HUES64 (cell line): ENCODE results near the gene PLA2R1.

Experiments
- H3K27ac ChIP-seq: 2 replicates; pipeline ENCODE4 v1.7.0; 2013; ENCODE audit warnings: low read depth, low read length, inconsistent platforms
- H3K27me3 ChIP-seq: 2 replicates; pipeline ENCODE4 v1.6.1; 2013; ENCODE audit warnings: mild to moderate bottlenecking, low read length; ENCODE audit not compliant: insufficient read depth
- H3K36me3 ChIP-seq: 2 replicates; pipeline ENCODE4 v1.6.1; 2013; ENCODE audit warnings: mild to moderate bottlenecking, low read length; ENCODE audit not compliant: insufficient read depth
- H3K4me1 ChIP-seq: 2 replicates; pipeline ENCODE4 v1.6.1; 2013; ENCODE audit warnings: mild to moderate bottlenecking, low read length, moderate library complexity; ENCODE audit not compliant: insufficient read depth
- H3K4me3 ChIP-seq: 2 replicates; pipeline ENCODE4 v1.5.1; 2013; ENCODE audit warnings: mild to moderate bottlenecking, low read length, moderate library complexity
- H3K9ac ChIP-seq: 2 replicates; pipeline ENCODE4 v1.6.1; 2013; ENCODE audit warnings: mild to moderate bottlenecking, low read depth, low read length
- H3K9me3 ChIP-seq: 2 replicates; pipeline ENCODE4 v1.6.1; 2013; ENCODE audit warnings: low read depth, low read length; ENCODE audit not compliant: insufficient read depth
- WGBS: fragments of 150-250, 120-280 bp; methylation state at CpG from one replicate; pipeline ENCODE4 v1.1.7; 2013; ENCODE audit warnings: missing lambda C conversion rate; 5-methylcytosine and 5-hydroxymethylcytosine counted together

The PLA2R1 gene

DNA sequence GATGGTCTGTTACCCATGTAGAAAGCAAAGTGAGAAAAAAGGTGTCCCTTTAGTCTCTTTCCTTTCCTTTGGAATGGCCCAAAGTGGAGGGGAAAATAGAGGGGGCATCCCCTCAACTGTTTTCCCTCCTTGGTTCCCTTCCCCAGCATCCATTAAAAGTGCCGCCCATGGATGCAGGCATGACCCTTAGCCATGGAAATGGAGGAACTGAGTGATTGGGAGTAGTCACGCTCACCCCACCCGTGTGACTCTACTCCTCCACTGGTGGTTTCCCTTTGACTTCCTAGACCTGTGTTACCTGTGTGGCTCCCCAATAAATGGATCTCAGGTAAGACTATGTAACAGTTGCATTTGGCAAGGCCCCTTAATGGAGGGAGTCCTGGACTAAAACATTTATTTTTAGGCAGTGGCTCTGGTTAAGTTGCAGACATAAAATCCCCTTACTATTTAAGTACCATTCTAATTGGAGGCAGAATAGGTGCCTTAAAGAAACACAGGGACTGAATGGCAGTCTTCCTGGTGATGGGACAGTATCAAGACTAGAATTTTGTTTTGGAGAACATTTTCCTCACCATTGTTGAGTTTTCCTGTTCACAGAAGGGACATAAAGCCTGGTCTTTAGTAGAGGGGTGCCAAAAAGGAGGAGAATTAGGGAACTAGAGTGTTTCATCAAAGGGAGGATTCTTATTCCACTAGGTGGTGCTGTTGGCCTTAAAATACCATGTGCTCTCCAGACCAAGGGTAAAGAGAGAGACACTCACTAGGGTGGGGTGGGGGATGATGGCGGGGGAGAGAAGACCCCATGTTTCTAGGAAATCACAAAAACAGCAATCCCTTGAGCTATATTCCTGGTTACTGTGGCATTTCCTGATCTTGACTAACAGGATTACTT, 25.7 kb upstream of the PLA2R1 start:
- no peaks in the 10 kb centered on the region for H3K27me3 ChIP-seq
- no peaks in the 10 kb centered on the region for H3K4me1 ChIP-seq
- H3K9me3 ChIP-seq, result peaks cover 80% of the 10 kb centered on the region
- no peak overlapping the region for H3K4me3 ChIP-seq
- no peak overlapping the region for H3K9ac ChIP-seq
- H3K27ac ChIP-seq, result no peak overlapping the region
- H3K36me3 ChIP-seq, result no peaks in the 10 kb centered on the region
- WGBS, result 82% methylated on average over 3 of the region's 4 CpGs

DNA sequence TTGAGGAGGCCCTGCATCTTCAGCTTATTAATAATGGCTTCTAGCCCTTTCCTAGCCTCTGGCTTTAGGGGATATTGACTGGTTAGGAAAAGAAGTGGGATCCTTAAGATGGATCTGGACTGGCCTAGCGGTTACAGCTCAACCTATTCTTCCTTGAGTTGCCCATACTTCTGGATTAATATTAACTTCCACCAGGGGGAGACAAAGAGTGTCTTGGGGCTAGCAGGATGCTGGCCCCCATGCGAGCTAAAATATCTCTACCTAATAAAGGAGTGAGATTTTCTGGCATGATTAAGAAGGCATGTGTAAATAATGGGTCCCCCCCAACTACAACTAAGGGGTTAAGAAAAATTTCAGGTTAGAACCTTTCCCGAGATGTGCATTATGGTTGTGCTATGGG, 23.2 kb upstream of the PLA2R1 start:
- Histone ChIP-seq H3K27ac (no peak overlapping the region), H3K9me3 (peaks cover 61% of the 10 kb centered on the region), H3K9ac (no peak overlapping the region), H3K27me3 (no peaks in the 10 kb centered on the region), H3K36me3 (no peaks in the 10 kb centered on the region), H3K4me1 (no peaks in the 10 kb centered on the region), H3K4me3 (no peak overlapping the region)
- WGBS, result 100% methylated on average over 1 of the region's 3 CpGs

DNA sequence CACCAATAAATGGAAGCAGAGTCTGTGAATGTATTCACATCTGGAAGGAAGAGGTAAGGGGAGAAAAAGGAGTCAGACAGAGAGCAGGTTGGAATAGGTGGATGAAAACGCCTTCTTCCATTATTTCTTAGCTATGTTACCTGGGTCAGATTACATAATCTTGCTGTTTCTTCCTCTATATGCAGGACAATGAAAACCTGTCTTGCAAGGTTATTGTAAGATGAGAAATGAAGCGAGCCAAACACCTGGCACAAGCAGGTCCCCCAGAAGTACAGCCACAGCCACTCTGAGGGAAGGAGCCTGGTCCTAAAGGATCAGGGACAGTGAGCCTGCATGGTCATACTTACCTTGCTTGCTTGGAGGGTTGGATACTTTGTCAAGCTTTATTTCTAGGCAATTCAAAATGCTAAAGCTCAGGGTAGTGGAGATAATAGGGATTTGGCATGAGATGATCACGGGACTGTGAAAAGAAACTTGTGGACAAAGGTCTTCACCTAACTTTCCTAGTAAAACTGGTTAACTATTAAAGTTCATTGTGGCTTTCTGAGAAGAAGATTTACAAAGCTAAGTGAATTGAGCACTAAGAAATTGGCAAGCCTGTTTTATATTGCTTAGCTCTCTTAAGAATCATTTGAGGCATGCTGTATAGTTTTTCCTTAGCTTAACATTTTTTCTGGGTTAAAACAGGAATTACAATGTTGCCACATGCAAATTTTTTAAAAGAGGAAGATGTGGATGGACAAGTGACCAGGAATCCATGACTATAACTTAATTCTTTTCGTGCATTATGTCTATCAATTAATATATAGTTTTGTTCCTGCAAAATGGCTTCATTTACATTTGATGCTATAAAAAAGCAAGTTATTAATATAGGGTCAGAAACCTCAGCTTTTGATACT, 15.7 kb upstream of the PLA2R1 start:
- Histone ChIP-seq H3K27me3 (no peaks in the 10 kb centered on the region), H3K9ac (no peak overlapping the region), H3K27ac (no peak overlapping the region), H3K9me3 (peaks cover 8% of the 10 kb centered on the region; the same call in 1 of the 2 replicates), H3K36me3 (no peaks in the 10 kb centered on the region), H3K4me3 (no peak overlapping the region), H3K4me1 (no peaks in the 10 kb centered on the region)
- WGBS, result 84% methylated on average over 3 of the region's 4 CpGs

DNA sequence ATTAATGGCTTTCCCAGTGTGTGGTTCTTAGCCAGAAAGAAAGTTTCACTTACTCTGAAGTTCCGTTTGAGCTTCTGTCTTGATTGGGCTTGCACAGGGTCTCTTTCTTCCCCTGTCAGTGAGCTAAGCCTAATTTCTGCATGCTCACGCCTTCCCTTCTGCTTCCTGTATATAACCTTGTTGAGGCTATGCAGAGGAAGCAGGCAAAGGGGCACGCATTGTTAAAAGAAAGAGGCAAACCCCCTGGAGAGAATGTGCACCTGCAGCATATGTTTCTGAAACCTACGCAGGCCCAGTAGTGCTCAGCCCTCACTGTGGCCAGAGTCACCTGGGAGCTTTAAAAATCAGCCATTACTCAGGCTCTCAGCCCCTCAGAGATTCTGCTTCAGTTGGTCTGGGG, 14.5 kb upstream of the PLA2R1 start:
- WGBS, result 87% methylated on average over 4 of the region's 4 CpGs
- peaks cover 5% of the 10 kb centered on the region; the same call in 1 of the 2 replicates for H3K9me3 ChIP-seq
- no peaks in the 10 kb centered on the region for H3K27me3 ChIP-seq
- no peak overlapping the region for H3K4me3 ChIP-seq
- H3K27ac ChIP-seq, result no peak overlapping the region
- H3K4me1 ChIP-seq, result no peaks in the 10 kb centered on the region
- no peak overlapping the region for H3K9ac ChIP-seq
- no peaks in the 10 kb centered on the region for H3K36me3 ChIP-seq

DNA sequence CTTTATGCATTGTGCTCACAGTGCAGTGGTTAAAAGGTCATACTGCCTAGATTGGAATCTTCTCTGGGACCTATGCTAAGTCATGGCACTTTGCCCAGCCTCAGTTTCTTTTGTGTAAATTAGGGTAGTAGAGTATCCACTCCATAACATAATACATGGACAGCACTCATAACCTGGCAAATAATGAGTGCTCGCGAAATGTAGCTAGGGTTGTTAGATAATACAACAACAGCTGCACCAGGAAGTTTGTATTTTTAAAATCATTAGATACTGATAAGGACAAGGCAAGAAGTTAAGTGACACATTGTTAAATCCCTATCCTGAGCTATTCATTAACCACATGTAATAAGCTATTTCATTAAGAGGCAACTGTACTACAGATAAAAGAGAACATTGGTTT, 13.8 kb upstream of the PLA2R1 start:
- Histone ChIP-seq H3K9me3 (peaks cover 5% of the 10 kb centered on the region; the same call in 1 of the 2 replicates), H3K36me3 (no peaks in the 10 kb centered on the region), H3K27me3 (no peaks in the 10 kb centered on the region), H3K4me3 (no peak overlapping the region), H3K9ac (no peak overlapping the region), H3K27ac (no peak overlapping the region), H3K4me1 (no peaks in the 10 kb centered on the region)
- no CpG with 5 or more reads among the region's 2 CpGs for WGBS

DNA sequence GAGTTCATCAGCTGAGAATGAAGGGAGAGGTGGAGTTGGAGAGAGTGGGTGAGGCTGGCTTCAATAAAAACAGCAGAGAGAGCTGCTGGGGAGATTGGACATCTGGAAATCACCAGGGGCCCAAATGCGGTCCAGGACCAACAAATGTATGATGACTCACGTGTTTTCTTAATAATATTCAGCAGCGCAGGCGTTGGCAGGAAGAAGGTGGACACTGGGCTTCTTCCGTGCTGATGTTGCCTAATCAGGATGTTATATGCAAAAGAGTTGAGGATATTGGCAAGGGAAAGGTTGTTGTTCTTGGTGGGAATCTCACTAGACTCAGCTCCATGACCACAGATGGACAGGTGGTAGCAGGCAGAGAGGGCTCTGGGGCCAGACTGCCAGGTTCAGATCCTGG, 12.8 kb upstream of the PLA2R1 start:
- peaks cover 13% of the 10 kb centered on the region for H3K9me3 ChIP-seq
- no peak overlapping the region for H3K27ac ChIP-seq
- no peaks in the 10 kb centered on the region for H3K4me1 ChIP-seq
- no peaks in the 10 kb centered on the region for H3K36me3 ChIP-seq
- no peak overlapping the region for H3K4me3 ChIP-seq
- no peaks in the 10 kb centered on the region for H3K27me3 ChIP-seq
- H3K9ac ChIP-seq, result no peak overlapping the region
- 96% methylated on average over 5 of the region's 5 CpGs for WGBS

DNA sequence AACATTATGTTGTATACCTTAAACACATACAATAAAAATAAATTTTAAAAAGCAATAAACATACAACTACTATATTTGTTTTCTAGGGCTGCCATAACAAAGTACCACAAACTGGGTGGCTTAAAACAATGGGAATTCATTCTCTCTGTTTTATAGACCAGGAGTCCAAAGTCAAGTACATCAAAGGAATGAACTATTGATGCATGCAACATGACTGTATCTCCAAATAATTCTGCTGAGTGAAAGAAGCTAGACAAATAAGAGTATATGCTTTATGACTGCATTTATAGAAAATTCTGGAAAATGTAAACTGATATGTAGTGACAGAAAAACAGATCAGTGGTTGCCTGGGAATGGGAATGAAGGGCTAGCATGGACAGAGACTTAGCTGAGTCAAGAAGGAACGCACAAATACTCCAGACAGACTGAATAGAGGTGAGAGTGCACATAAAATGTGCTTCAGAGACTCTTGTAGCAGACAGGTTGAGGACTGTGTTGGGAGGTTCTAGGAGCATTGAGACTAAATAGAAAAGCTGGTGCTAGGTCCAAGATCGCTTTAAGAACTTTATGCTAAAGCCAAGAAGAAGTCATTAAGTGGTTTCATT, 11.0 kb upstream of the PLA2R1 start:
- Histone ChIP-seq H3K9me3 (peaks cover 23% of the 10 kb centered on the region), H3K4me3 (no peak overlapping the region), H3K4me1 (no peaks in the 10 kb centered on the region), H3K27ac (no peak overlapping the region), H3K9ac (no peak overlapping the region), H3K36me3 (no peaks in the 10 kb centered on the region), H3K27me3 (no peaks in the 10 kb centered on the region)
- WGBS, result 88% methylated on average over 2 of the region's 2 CpGs

DNA sequence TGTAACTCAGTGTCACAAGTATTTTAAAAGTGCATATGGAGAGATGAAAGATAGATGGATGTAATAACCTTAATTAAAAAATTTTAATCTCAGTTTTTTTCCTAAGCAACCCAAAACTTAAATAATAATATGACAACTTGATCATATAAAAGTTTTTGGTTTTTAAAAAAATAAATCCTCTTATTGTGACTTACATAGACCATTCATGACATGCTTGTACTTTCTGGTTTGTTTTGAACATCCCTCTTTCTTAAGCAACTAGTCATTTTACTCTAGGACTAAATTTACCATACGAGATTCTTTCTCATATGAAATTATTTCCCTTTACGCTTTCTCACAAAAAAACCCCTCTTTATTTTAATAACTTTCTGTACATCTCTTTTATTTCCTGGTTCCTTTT, 6.5 kb upstream of the PLA2R1 start:
- Histone ChIP-seq H3K9me3 (peaks cover 37% of the 10 kb centered on the region), H3K9ac (no peak overlapping the region), H3K27ac (no peak overlapping the region), H3K4me1 (no peaks in the 10 kb centered on the region), H3K4me3 (no peak overlapping the region), H3K27me3 (peaks cover 6% of the 10 kb centered on the region), H3K36me3 (no peaks in the 10 kb centered on the region)
- 91% methylated on average over 2 of the region's 2 CpGs for WGBS

DNA sequence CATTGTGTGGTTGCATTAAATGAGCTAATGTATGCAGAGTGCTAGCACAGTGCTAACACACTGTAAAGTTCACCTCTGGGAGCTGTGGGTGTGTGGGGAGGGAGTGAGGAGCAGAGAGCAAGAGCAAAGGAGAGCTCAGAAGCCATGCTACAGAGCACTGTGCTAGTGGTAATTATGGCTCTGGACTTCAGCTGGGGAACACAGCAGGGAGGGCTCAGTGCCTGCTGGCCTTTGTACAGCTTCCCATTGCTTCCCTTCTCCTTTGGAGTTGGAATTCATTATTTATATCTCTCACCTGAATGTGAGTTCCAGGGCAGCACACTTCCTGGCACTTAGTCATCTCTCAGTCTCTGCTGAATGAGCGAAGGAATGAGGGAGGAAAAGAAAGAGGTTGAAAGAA, 2.5 kb upstream of the PLA2R1 start:
- Histone ChIP-seq H3K27ac (no peak overlapping the region), H3K9ac (no peak overlapping the region), H3K36me3 (no peaks in the 10 kb centered on the region), H3K9me3 (peaks cover 27% of the 10 kb centered on the region), H3K4me1 (peaks cover 5% of the 10 kb centered on the region), H3K4me3 (no peak overlapping the region), H3K27me3 (peaks cover 46% of the 10 kb centered on the region)
- 93% methylated on average over 1 of the region's 1 CpG for WGBS

DNA sequence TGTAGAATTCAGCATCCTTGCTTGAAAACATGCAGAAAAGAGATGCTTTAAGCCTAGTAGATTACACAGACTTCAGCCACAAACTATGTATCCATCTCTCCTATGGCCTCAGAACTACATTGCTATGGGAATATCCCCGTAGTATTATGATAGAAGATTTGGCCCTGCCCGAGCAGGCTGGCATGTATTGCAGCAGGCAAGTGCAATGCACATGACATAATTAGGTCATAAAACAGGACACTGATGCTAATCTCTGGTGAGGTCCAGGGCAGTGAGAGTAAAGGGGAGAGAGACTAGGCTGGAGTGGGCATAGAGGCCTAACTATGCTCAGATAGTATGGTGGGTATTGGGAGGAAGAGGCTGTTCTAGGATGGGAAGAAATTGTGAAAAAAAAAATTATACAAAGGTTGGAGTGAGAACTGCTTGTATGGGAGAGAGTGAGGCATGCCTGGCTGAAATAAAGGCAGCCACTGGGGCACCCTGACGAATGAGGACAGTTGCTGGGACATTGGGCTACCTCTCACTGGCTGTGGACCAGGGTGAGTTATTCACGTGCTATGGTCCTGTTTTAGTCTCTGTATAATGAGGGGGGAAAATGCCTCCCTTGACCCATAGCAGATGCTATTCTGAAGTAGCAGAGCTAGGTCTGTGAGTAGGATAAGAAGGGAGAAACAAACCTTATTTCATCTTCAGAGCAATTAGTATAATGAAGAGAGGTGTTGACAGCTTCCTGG, 1.6 kb upstream of the PLA2R1 start:
- no peak overlapping the region for H3K27ac ChIP-seq
- peaks cover 46% of the 10 kb centered on the region for H3K27me3 ChIP-seq
- peaks cover 5% of the 10 kb centered on the region for H3K4me1 ChIP-seq
- 85% methylated on average over 4 of the region's 4 CpGs for WGBS
- no peaks in the 10 kb centered on the region for H3K36me3 ChIP-seq
- peaks cover 18% of the 10 kb centered on the region for H3K9me3 ChIP-seq
- H3K9ac ChIP-seq, result no peak overlapping the region
- no peak overlapping the region for H3K4me3 ChIP-seq
